Ovary (tissue), 9 donors: Measurements from ENCODE around the gene WRNIP1. TPM values are rescaled to one million over a fixed set of nuclear protein-coding genes. Genes with fewer than 3 reads are reported as not detected.

Experiments used
- DNase-seq, 5 donors: peaks; one replicate each; pipeline ENCODE4 v3.0.0-alpha.2; 2019 to 2020
- H3K27ac ChIP-seq, 2 donors: fragments of 200-600 bp; one replicate each; pipeline versions ENCODE4 v1.5.1 to v1.8.0; 2019 to 2022
- H3K27me3 ChIP-seq: fragments of 200-600 bp; one replicate; pipeline ENCODE4 v1.8.0; 2022
- H3K36me3 ChIP-seq: fragments of 200-600 bp; sonication (generic); one replicate; pipeline ENCODE4 v1.5.1; 2019
- H3K4me1 ChIP-seq: one replicate; pipeline ENCODE4 v1.8.1; 2013; ENCODE audit warnings: mild to moderate bottlenecking, moderate library complexity; ENCODE audit not compliant: insufficient read depth
- H3K4me3 ChIP-seq: fragments of 200-600 bp; sonication (generic); one replicate; pipeline ENCODE4 v1.5.1; 2017
- H3K9me3 ChIP-seq, 2 donors: fragments of 200-600 bp in 1 of 2; sonication (generic) in 1 of 2; one replicate each; pipeline versions ENCODE4 v1.5.1 to v1.8.1; 2013 to 2019; ENCODE audit warnings: mild to moderate bottlenecking in 1 of 2, moderate library complexity in 1 of 2
- EP300 ChIP-seq: sonication (generic); formaldehyde crosslinking; IDR thresholded peaks from one replicate; pipeline ENCODE4 v1.6.1; 2017; ENCODE audit warnings: antibody characterized with exemption
- POLR2A ChIP-seq: fragments of 450-650 bp; IDR thresholded peaks from one replicate; pipeline ENCODE4 v1.6.1; 2017; ENCODE audit warnings: antibody characterized with exemption, mild to moderate bottlenecking, moderate library complexity
- WGBS, 3 donors: extraction: QIAGEN DNeasy Blood & Tissue Kit in 1 of 3; methylation state at CpG; one replicate each; pipeline versions ENCODE4 v1.1.5 to v1.1.7; 2013 to 2017; 5-methylcytosine and 5-hydroxymethylcytosine counted together
- intact Hi-C, 4 donors: fragments of 100-400 bp; cut with DNase I; formaldehyde crosslinking; loops; one replicate each; pipeline versions ENCODE4 v1.11.0 to v1.15.1; 2022 to 2023
- polyA plus RNA-seq, 2 donors: library from polyadenylated mRNA; stranded (reverse); fragments of 200-250 nt in 1 of 2; fragments of 350-450 nt in 1 of 2; fragmentation: Illumina TruSeq in 1 of 2; extraction: RNeasy Lipid Tissue Mini Kit (QIAGEN cat#74804) in 1 of 2; gene quantifications; one replicate each; pipeline ENCODE4 v1.2.3, GENCODE V29; 2013 to 2014
- total RNA-seq, 7 donors: library from RNA; depleted of rRNA in 2 of 7; stranded (reverse); fragments of >200 nt in 2 of 7; fragmentation: NEBNext Ultra II Directional in 3 of 7; extraction: Animal tissue kit (Norgen Biotek cat#: 25700) in 3 of 7; gene quantifications; one replicate each; pipeline versions ENCODE4 v1.1.0 to v1.2.4, GENCODE V29; 2016 to 2023
- TF ChIP-seq, protein P1 (sequence below), 3 donors: fragments of 450-650 bp in 2 of 3; fragments of 200-600 bp in 1 of 3; IDR thresholded peaks; one replicate each; pipeline versions ENCODE4 v1.5.1 to v1.8.0; 2016 to 2022; ENCODE audit warnings: antibody characterized with exemption in 3 of 3, mild to moderate bottlenecking in 1 of 3
- donor health status: DM: no; HTN: no; CAD: no; lungs with moderate emphysema.
- donor health status: DM: no; HTN: no; CAD: no.
- donor health status: Bipolar disorder and iron deficiency.
- donor health status: DM: yes; HTN: yes; CAD: no.
- donor health status: DM: no; HTN: no; CAD: no.
- donor health status: DM: yes; HTN: yes; CAD: no.

Gene WRNIP1
- total and polyA plus RNA-seq, 9 donors = 30.4 to 73.4 (median 34.6) TPM

GRCh38 chr6:2763345-2763841 is 1.8 kb upstream of the WRNIP1 start:
- Histone ChIP-seq H3K27ac (no peak overlapping the region), H3K27me3 (no peaks in the 10 kb centered on the region), H3K4me1 (peaks cover 8% of the 10 kb centered on the region), H3K36me3 (no peaks in the 10 kb centered on the region), H3K9me3 (no peaks in the 10 kb centered on the region), H3K4me3 (no peak overlapping the region)
- intact Hi-C loops = loop anchor here in 2 of 4 donors (10.0 kb wide), 3 partner anchors 291 to 1159 kb away; partner anchors contain the start of genes FOXC1 (in 1 of the 2) and GMDS (in 1 of the 2)
- peak; percentile 36 to 65 (median 60) for DNase-seq
- TF ChIP-seq POLR2A (no peak), EP300 (no peak)
- 94 to 99% (median 96%) methylated on average over 36 of the region's 36 CpGs for whole genome bisulfite sequencing, 3 donors

DNA sequence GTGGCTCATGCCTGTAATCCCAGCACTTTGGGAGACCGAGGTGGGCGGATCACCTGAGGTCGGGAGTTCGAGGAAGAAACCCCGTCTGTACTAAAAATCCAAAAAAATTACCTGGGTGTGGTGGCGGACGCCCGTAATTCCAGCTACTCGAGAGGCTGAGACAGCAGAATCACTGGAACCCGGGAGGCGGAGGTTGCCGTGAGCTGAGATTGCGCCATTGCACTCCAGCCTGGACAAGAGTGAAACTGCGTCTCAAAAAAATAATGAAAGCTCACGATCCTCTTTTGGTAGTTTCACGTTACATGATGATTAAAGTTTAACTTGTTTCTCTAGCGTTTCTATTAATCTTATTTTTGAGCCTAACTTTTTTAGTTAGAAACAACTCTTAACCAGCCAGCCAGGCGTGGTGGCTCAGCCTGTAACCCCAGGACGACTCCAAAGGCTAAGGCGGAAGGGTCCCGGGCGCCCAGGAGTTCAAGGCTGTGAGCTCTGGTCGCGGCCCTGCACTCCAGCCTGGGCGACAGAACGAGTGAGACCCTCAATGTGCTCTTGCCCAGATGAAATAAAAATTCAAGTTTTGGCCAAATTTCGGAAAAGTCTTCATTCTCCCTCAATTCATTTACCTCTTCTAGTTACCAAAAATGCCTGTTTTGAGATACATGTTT is 1.2 kb upstream of the WRNIP1 start:
- no peaks in the 10 kb centered on the region for H3K27me3 ChIP-seq
- no peaks in the 10 kb centered on the region for H3K9me3 ChIP-seq
- peak in 4 of 5 donors; percentile 25 to 60 (median 55) for DNase-seq
- peak overlapping the region; percentile 53 for H3K4me3 ChIP-seq
- intact Hi-C loops = loop anchor here in 2 of 4 donors (10.0 kb wide), 3 partner anchors 291 to 1159 kb away; partner anchors contain the start of genes FOXC1 (in 1 of the 2) and GMDS (in 1 of the 2)
- H3K27ac ChIP-seq = peak overlapping the region; percentile 56 to 78
- H3K36me3 ChIP-seq = no peaks in the 10 kb centered on the region
- 66 to 76% (median 72%) methylated on average over 27 of the region's 27 CpGs for WGBS, 3 donors
- TF ChIP-seq EP300 (no peak), POLR2A (no peak)
- TF ChIP-seq, protein P1, sequence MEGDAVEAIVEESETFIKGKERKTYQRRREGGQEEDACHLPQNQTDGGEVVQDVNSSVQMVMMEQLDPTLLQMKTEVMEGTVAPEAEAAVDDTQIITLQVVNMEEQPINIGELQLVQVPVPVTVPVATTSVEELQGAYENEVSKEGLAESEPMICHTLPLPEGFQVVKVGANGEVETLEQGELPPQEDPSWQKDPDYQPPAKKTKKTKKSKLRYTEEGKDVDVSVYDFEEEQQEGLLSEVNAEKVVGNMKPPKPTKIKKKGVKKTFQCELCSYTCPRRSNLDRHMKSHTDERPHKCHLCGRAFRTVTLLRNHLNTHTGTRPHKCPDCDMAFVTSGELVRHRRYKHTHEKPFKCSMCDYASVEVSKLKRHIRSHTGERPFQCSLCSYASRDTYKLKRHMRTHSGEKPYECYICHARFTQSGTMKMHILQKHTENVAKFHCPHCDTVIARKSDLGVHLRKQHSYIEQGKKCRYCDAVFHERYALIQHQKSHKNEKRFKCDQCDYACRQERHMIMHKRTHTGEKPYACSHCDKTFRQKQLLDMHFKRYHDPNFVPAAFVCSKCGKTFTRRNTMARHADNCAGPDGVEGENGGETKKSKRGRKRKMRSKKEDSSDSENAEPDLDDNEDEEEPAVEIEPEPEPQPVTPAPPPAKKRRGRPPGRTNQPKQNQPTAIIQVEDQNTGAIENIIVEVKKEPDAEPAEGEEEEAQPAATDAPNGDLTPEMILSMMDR (IDR thresholded peaks at IDR 0.05) = no peak
- peaks cover 8% of the 10 kb centered on the region for H3K4me1 ChIP-seq

GRCh38 chr6:2764610-2765165 is 505 bp upstream of the WRNIP1 start:
- peaks cover 8% of the 10 kb centered on the region for H3K4me1 ChIP-seq
- TF ChIP-seq POLR2A (peak; percentile 34), EP300 (no peak)
- TF ChIP-seq, protein P1 (IDR thresholded peaks at IDR 0.05) = no peak
- peak overlapping the region; percentile 56 to 78 for H3K27ac ChIP-seq
- intact Hi-C loops = loop anchor here in 2 of 4 donors (10.0 kb wide), 3 partner anchors 290 to 1160 kb away; partner anchors contain the start of genes FOXC1 (in 1 of the 2) and GMDS (in 1 of the 2)
- DNase-seq = peak in 4 of 5 donors; percentile 38 to 69 (median 62)
- peak overlapping the region; percentile 53 for H3K4me3 ChIP-seq
- H3K9me3 ChIP-seq = no peaks in the 10 kb centered on the region
- H3K36me3 ChIP-seq = no peaks in the 10 kb centered on the region
- 0% methylated on average over 39 to 45 of the region's 45 CpGs for WGBS, 3 donors
- no peaks in the 10 kb centered on the region for H3K27me3 ChIP-seq

GRCh38 chr6:2765896-2766766 is 938 bp downstream of the WRNIP1 start:
- Histone ChIP-seq H3K36me3 (no peaks in the 10 kb centered on the region), H3K4me3 (peak overlapping the region; percentile 50), H3K27ac (peak overlapping the region; percentile 70 to 95), H3K27me3 (no peaks in the 10 kb centered on the region), H3K9me3 (no peaks in the 10 kb centered on the region), H3K4me1 (peaks cover 11% of the 10 kb centered on the region)
- peak; percentile 36 to 73 (median 58) for DNase-seq
- intact Hi-C loops = loop anchor here in 2 of 4 donors (10.0 kb wide), 3 partner anchors 289 to 1161 kb away; partner anchors contain the start of genes FOXC1 (in 1 of the 2) and GMDS (in 1 of the 2)
- 0 to 1% (median 1%) methylated on average over 72 to 89 of the region's 91 CpGs for WGBS, 3 donors
- no peak for TF ChIP-seq POLR2A
- TF ChIP-seq, protein P1 (IDR thresholded peaks at IDR 0.05) = no peak
- no peak for TF ChIP-seq EP300
